Large intestine (tissue), 3 donors: ENCODE data around the gene CARD6. TPM values are rescaled to one million over a fixed set of nuclear protein-coding genes. Genes with fewer than 3 reads are reported as not detected.
"Not testable (repeated sequence)": the region's sequence is repeated elsewhere in the genome, so short reads cannot be mapped to it uniquely, and the experiment has no call there.

Source experiments
- DNase-seq, 2 donors: peaks; one replicate each; pipeline versions ENCODE4 v3.0.0 to v3.0.0-alpha.2; 2013
- H3K27ac ChIP-seq: one replicate; pipeline ENCODE4 v1.5.1; 2013; ENCODE audit warnings: low read length
- H3K27me3 ChIP-seq: 2 replicates; pipeline ENCODE4 v1.6.1; 2013; ENCODE audit warnings: low read length; ENCODE audit not compliant: control insufficient read depth, insufficient read depth
- H3K36me3 ChIP-seq: 2 replicates; pipeline ENCODE4 v1.6.1; 2013; ENCODE audit warnings: low read length; ENCODE audit not compliant: control insufficient read depth, insufficient read depth
- H3K4me1 ChIP-seq: one replicate; pipeline ENCODE4 v1.6.1; 2013; ENCODE audit warnings: low read length; ENCODE audit not compliant: control insufficient read depth, insufficient read depth
- H3K4me3 ChIP-seq: one replicate; pipeline ENCODE4 v1.5.1; 2013; ENCODE audit warnings: low read length
- H3K9me3 ChIP-seq: one replicate; pipeline ENCODE4 v1.6.1; 2013; ENCODE audit warnings: mild to moderate bottlenecking, low read depth, low read length, moderate library complexity; ENCODE audit not compliant: control insufficient read depth
- WGBS: methylation state at CpG from one replicate; pipeline ENCODE4 v1.1.5; 2013; ENCODE audit warnings: low lambda C conversion rate; ENCODE audit not compliant: insufficient coverage; 5-methylcytosine and 5-hydroxymethylcytosine counted together
- polyA plus RNA-seq: library from polyadenylated mRNA; unstranded; fragments of 120-200 nt; gene quantifications from one replicate; pipeline ENCODE4 v1.2.1, GENCODE V29; 2013

Gene CARD6
- polyA plus RNA-seq, 1 donor = 3.4 TPM

GRCh38 chr5:40799258-40799657 is 41.9 kb upstream of the CARD6 start:
- Histone ChIP-seq H3K27me3 (no peaks in the 10 kb centered on the region), H3K27ac (no peak overlapping the region), H3K4me3 (no peak overlapping the region), H3K9me3 (no peaks in the 10 kb centered on the region), H3K36me3 (peaks cover 3% of the 10 kb centered on the region), H3K4me1 (peaks cover 6% of the 10 kb centered on the region)
- no peak for DNase-seq
- no CpG with 5 or more reads among the region's 1 CpG for WGBS

- DNase-seq = no peak
- no peaks in the 10 kb centered on the region for H3K4me1 ChIP-seq
- H3K36me3 ChIP-seq = no peaks in the 10 kb centered on the region
- H3K9me3 ChIP-seq = no peaks in the 10 kb centered on the region
- H3K27me3 ChIP-seq = no peaks in the 10 kb centered on the region
- H3K27ac ChIP-seq = no peak overlapping the region
- no peak overlapping the region for H3K4me3 ChIP-seq
- 86% methylated on average over 1 of the region's 8 CpGs for WGBS
These were observed 39.2 kb upstream of the CARD6 start for GRCh38 chr5:40801771-40802562.

- Histone ChIP-seq H3K36me3 (no peaks in the 10 kb centered on the region), H3K27me3 (no peaks in the 10 kb centered on the region), H3K4me3 (no peak overlapping the region), H3K4me1 (no peaks in the 10 kb centered on the region), H3K27ac (no peak overlapping the region), H3K9me3 (no peaks in the 10 kb centered on the region)
- no peak for DNase-seq
- whole genome bisulfite sequencing = no CpG with 5 or more reads among the region's 1 CpG
These were observed 29.0 kb upstream of the CARD6 start for GRCh38 chr5:40812125-40812524.

- Histone ChIP-seq H3K4me3 (no peak overlapping the region), H3K9me3 (no peaks in the 10 kb centered on the region), H3K36me3 (no peaks in the 10 kb centered on the region), H3K27ac (no peak overlapping the region), H3K27me3 (no peaks in the 10 kb centered on the region), H3K4me1 (no peaks in the 10 kb centered on the region)
- no CpG with 5 or more reads among the region's 2 CpGs for WGBS
- no peak for DNase-seq
These were observed 27.4 kb upstream of the CARD6 start for GRCh38 chr5:40813698-40814281.

GRCh38 chr5:40823459-40823858 is 17.7 kb upstream of the CARD6 start:
- no peaks in the 10 kb centered on the region for H3K4me1 ChIP-seq
- WGBS = no CpG with 5 or more reads among the region's 1 CpG
- peaks cover 20% of the 10 kb centered on the region for H3K36me3 ChIP-seq
- DNase-seq = no peak
- no peak overlapping the region for H3K27ac ChIP-seq
- H3K4me3 ChIP-seq = no peak overlapping the region
- no peaks in the 10 kb centered on the region for H3K9me3 ChIP-seq
- H3K27me3 ChIP-seq = no peaks in the 10 kb centered on the region

GRCh38 chr5:40825461-40826043 is 15.6 kb upstream of the CARD6 start:
- peaks cover 41% of the 10 kb centered on the region for H3K36me3 ChIP-seq
- 100% methylated on average over 1 of the region's 11 CpGs for WGBS

GRCh38 chr5:40826489-40827187 is 14.5 kb upstream of the CARD6 start:
- WGBS = 83% methylated on average over 1 of the region's 5 CpGs
- Histone ChIP-seq H3K27ac (no peak overlapping the region), H3K4me3 (no peak overlapping the region), H3K27me3 (no peaks in the 10 kb centered on the region), H3K4me1 (no peaks in the 10 kb centered on the region), H3K36me3 (peaks cover 52% of the 10 kb centered on the region), H3K9me3 (no peaks in the 10 kb centered on the region)
- DNase-seq = no peak

More at GRCh38 chr5:40825461-40826043, 15.6 kb upstream of the CARD6 start:
- H3K27ac ChIP-seq, H3K4me3 ChIP-seq, H3K27me3 ChIP-seq, DNase-seq, H3K4me1 ChIP-seq, H3K9me3 ChIP-seq: not testable (repeated sequence)

GRCh38 chr5:40827188-40827977 is 13.8 kb upstream of the CARD6 start:
- H3K36me3 ChIP-seq = peaks cover 59% of the 10 kb centered on the region
- DNase-seq = no peak
- H3K9me3 ChIP-seq = no peaks in the 10 kb centered on the region

GRCh38 chr5:40828021-40828631 is 13.0 kb upstream of the CARD6 start:
- H3K4me3 ChIP-seq = no peak overlapping the region
- no peak for DNase-seq
- peaks cover 2% of the 10 kb centered on the region for H3K4me1 ChIP-seq
- no peaks in the 10 kb centered on the region for H3K27me3 ChIP-seq
- peaks cover 66% of the 10 kb centered on the region for H3K36me3 ChIP-seq
- no peak overlapping the region for H3K27ac ChIP-seq
- H3K9me3 ChIP-seq = no peaks in the 10 kb centered on the region
- WGBS = 82% methylated on average over 2 of the region's 3 CpGs

More at GRCh38 chr5:40827188-40827977, 13.8 kb upstream of the CARD6 start:
- Histone ChIP-seq H3K4me3 (no peak overlapping the region), H3K27me3 (no peaks in the 10 kb centered on the region), H3K27ac (no peak overlapping the region), H3K4me1 (peaks cover 2% of the 10 kb centered on the region)
- 88% methylated on average over 3 of the region's 14 CpGs for WGBS
